ENCODE data around the gene CR2.
"Not testable (repeated sequence)": the region's sequence is repeated elsewhere in the genome, so short reads cannot be mapped to it uniquely, and the experiment has no call there.

The CR2 gene

GRCh38 chr1:207453710-207454045 lies 450 bp upstream of the CR2 start:
- FAIRE-seq = no peak

DNA sequence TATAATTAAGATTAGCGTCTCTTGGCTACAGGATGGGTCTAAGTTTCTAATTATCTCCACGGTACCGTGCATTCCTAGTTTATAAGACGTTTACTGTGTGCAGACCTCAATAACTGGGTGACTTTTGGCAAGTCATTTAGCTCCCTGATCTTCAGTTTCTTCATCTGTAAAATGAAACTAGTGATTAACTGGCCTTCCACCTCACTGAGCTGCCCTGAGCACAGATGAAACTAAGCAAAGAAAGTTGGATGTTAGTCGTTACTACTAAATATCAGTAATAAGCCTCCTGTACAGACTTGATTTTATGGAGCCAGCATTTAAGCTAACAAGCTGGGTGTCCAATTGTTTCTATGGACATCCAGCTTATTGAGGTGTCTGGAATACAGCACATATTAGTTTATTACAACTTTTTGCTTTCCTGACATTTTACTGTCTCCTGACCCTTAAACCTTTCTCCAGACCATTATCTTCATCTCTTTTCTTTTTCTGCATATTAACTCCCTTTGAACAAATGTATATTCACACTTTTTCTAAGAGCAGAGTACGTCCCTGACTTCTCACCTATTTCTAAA lies 1.1 kb downstream of the CR2 start:
- no peak for FAIRE-seq

GRCh38 chr1:207458414-207458813 lies 4.3 kb downstream of the CR2 start:
- no peak for FAIRE-seq

DNA sequence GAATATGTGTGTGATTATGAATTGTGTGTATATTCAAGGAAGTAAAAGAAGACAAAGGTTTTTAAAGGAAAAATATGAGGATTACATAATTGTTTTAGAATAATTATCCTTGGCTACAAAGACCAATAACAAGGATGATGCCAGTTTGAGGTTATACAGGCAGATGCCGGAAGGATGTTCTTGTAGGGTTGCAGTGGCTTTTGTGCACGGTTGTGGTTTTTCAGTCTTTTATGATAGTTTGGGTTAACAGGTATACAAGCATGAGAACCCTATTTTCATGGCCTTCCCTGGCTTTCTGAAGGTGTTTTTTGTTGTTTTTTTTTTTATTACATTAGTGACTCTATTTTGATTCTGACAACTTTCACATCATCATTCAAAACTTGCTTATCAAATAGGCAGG lies 4.9 kb downstream of the CR2 start:
- no peak for FAIRE-seq

DNA sequence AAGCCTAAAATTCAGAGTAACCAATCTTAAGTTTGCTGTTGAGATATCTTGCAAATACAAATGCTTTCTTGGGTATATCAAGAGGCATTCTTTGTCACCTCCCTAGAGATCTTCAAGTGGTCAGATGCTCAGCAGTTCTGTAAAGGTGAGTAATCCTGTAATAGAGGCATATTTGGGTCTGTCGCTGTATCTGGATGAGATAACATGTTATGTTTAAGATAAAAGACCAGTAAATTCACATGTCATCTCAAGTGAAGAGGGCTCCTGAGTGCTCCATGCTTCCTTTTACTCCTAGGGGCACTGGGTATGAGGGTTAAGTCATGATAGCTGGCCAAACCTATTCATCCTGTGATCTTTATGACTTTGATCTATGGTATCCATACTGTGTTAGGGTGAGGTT lies 7.5 kb downstream of the CR2 start:
- no peak for FAIRE-seq

- no peak for FAIRE-seq
Observed at GRCh38 chr1:207462535-207462934, 8.4 kb downstream of the CR2 start.

GRCh38 chr1:207463021-207463420 lies 8.9 kb downstream of the CR2 start:
- no peak for FAIRE-seq

GRCh38 chr1:207463571-207463970 lies 9.4 kb downstream of the CR2 start:
- no peak for FAIRE-seq

- no peak for FAIRE-seq
Observed at GRCh38 chr1:207470927-207471326, 16.8 kb downstream of the CR2 start.

DNA sequence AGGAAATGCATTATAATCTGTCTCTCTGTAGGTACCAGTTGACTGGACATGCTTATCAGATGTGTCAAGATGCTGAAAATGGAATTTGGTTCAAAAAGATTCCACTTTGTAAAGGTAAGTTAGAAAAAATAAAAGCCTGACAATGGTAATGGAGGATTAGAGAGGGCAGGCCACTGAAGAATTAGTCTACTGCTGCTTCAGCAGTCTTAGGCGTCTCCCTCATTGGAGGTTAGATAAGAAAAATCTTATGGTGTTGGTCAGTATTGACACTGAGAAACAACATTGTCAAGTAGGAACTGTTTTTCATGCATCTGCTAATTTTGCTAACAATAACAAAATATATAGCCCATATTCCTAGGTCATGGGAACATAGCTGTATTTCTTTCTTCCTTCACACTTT lies 20.1 kb downstream of the CR2 start:
- FAIRE-seq = no peak

DNA sequence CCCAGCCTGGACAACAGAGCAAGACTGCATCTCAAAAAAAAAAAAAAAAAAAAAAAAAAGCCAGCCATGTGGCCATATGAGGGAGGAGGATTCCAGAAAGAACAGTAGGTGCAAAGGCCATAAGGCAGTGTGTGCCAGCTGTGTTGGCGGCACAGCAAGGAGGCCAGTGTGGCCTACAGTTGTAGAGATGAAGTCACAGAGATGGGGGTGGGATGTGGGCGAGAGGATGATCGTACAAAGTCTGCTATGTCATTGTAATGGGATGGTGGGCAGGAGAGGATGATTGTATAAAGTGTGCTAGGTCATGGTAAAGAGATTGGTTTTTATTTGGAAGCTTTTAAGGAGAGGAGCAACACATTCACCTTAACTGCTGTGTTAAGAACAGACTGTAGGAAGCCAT lies 32.1 kb downstream of the CR2 start:
- FAIRE-seq = no peak

- FAIRE-seq = no peak
Observed at GRCh38 chr1:207487636-207488035, 33.5 kb downstream of the CR2 start.

- FAIRE-seq = no peak
Observed at GRCh38 chr1:207493212-207493611, 39.1 kb downstream of the CR2 start.

GRCh38 chr1:207494171-207494570 lies 40.0 kb downstream of the CR2 start:
- no peak for FAIRE-seq

DNA sequence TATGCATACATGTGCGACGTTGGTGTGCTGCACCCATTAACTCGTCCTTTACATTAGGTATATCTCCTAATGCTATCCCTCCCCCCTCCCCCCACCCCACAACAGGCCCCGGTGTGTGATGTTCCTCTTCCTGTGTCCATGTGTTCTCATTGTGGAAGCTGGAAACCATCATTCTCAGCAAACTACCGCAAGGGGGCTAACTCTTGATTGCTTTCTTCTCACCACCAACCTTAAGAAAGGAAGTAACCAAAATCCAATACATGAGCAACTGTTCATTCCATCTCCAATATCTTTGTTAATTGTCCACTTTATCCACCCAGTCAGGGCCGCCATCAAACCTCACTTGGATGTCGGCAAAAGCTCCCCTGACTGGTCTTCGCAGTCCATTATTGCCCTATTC lies 41.2 kb downstream of the CR2 start:
- not testable (repeated sequence) for FAIRE-seq

GRCh38 chr1:207495801-207496792 lies 42.0 kb downstream of the CR2 start, which contains the start of gene CR1:
Gene CR1 (plus strand): TSS chr1:207496157. CDS start chr1:207496268, 111 bp downstream.
- no peak for FAIRE-seq

DNA sequence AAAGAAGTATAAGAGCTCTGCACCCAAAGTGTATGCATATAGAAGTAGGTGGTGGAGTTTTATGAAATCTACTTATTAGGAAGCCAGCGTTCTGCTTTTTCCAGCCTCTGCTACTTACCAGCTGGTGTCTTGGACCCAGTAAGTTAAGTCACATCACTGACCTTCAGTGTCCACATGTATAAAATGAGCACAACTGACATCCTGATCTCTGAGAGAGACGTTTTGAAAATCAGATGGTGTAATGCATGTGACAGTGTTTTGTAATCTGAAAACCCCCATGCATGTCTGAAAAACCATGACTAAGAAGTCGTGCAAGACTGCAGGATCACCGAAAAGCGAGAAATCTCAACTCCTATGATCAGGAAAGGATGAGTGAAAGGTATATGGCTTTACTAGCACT lies 43.8 kb downstream of the CR2 start:
- no peak for FAIRE-seq

GRCh38 chr1:207499573-207499972 lies 45.4 kb downstream of the CR2 start:
- no peak for FAIRE-seq

GRCh38 chr1:207500306-207500705 lies 46.2 kb downstream of the CR2 start:
- no peak for FAIRE-seq

DNA sequence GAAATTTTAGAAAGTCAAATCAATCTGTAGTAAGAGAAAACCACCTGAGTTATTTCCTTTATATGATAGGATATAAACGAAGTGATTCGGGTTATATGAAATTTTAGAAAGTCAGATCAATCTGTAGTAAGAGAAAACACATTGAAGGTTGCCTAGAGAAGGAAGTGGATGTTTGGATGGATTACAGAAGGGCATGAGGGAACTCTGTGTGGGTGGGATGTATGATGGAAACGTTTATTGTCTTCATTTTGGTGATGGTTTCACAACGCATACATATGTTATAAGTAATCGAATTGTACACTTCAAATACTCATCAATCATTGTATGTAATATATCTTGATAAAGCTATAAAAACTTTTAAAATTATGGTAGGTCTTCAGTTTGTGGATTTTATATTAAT lies 46.9 kb downstream of the CR2 start:
- no peak for FAIRE-seq

DNA sequence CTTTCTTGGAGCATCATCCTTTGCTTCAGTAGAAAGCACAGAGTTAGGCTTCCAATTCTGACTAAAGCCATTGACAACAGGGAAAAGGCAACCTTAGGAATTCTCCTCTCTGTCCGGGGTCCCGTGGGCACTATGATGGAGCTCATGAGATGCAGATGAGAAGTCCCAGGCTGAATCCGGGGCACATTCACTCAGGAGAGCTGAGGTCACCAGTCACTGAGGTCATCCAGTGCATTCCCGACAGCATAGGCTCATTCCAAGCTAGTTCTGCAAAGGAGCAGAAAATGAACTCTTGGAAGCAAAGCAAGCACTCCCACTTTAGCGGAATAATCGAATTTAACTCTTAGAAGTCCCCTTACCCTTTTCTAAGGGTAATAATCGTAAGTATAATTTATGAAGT lies 48.6 kb downstream of the CR2 start:
- FAIRE-seq = no peak

DNA sequence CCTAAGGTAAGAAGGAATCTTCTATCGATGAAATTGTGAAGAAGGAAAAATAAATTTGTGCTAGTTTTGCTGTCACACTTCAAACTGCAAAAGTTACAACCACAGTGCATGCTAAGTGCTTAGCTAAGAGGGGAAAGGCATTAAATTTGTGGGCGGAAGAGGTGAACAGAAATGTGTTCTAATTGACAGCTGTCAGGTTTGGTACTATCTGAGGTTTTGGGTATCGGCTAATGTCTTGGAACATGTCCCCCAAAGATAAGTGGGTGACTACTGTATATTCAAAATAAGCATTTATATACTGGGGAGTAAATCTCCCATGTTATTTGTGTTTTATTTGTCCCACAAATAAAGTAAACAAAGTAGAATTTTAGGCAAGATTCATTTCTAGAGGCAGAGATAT lies 49.8 kb downstream of the CR2 start:
- peak; percentile 70 for FAIRE-seq

DNA sequence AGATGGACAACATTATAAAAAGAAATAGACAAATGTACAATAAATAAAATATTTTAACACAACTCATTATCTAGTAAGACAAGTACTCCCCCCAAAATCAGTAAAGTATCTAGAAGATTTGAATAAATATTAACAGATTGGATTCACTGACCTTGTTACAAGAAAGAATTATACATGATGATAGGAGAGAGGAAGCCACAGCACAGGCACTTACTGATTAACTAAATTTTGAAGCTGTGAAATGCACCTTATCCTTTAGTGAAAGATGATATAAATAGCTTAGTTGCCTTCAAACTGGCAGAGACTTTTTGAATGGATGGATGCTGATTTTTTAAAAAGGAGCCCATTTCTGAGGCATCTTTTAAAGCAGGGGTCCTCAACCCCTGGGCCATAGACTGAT lies 50.3 kb downstream of the CR2 start:
- FAIRE-seq = no peak

- no peak for FAIRE-seq
Observed at GRCh38 chr1:207510444-207510843, 56.3 kb downstream of the CR2 start.

All from colon (tissue), 2 donors.